NB4 (cell line): ENCODE data around the gene F13A1.

ENCODE experiments used
- MYC ChIP-seq: IDR thresholded peaks from 2 replicates; pipeline ENCODE4 v1.6.1; 2011; ENCODE audit warnings: low read depth, low read length
- POLR2A ChIP-seq: IDR thresholded peaks from 2 replicates; pipeline ENCODE4 v1.6.1; 2011; ENCODE audit warnings: mild to moderate bottlenecking; ENCODE audit not compliant: insufficient read length; ENCODE audit errors: extremely low read depth
- TF ChIP-seq, protein P1 (sequence below): IDR thresholded peaks from one replicate; pipeline ENCODE4 v1.5.1; 2012; ENCODE audit warnings: low read depth, low read length

DNA sequence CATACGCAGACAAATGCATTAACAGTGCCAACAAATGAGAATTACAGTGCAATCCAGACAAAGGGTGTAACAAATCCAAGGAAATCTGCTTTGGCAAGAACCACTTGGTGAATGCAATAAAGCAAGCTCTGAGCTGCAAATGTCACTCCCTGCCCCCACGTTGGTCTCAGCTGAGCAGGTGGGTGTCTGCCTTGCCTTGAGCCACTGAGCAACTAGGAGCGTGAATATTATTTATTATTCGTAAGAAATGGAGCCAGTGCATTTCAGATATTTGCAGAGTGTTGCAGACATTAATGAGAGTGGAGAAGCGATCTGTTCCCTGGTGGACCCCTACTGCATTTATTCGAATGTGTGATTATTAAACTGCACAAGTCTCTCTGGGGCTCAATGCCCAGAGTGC is 36.6 kb upstream of the F13A1 start:
- TF ChIP-seq, protein P1, sequence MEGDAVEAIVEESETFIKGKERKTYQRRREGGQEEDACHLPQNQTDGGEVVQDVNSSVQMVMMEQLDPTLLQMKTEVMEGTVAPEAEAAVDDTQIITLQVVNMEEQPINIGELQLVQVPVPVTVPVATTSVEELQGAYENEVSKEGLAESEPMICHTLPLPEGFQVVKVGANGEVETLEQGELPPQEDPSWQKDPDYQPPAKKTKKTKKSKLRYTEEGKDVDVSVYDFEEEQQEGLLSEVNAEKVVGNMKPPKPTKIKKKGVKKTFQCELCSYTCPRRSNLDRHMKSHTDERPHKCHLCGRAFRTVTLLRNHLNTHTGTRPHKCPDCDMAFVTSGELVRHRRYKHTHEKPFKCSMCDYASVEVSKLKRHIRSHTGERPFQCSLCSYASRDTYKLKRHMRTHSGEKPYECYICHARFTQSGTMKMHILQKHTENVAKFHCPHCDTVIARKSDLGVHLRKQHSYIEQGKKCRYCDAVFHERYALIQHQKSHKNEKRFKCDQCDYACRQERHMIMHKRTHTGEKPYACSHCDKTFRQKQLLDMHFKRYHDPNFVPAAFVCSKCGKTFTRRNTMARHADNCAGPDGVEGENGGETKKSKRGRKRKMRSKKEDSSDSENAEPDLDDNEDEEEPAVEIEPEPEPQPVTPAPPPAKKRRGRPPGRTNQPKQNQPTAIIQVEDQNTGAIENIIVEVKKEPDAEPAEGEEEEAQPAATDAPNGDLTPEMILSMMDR: no peak
- TF ChIP-seq POLR2A (no peak), MYC (no peak)
